ENCODE results near the gene GATAD2B.
A peak's percentile ranks its signal among the peaks of the same experiment; 100 is the strongest.

Gene GATAD2B

GRCh38 chr1:153800516-153800915 lies 122.3 kb downstream of the GATAD2B start:
- TF ChIP-seq, protein P1, sequence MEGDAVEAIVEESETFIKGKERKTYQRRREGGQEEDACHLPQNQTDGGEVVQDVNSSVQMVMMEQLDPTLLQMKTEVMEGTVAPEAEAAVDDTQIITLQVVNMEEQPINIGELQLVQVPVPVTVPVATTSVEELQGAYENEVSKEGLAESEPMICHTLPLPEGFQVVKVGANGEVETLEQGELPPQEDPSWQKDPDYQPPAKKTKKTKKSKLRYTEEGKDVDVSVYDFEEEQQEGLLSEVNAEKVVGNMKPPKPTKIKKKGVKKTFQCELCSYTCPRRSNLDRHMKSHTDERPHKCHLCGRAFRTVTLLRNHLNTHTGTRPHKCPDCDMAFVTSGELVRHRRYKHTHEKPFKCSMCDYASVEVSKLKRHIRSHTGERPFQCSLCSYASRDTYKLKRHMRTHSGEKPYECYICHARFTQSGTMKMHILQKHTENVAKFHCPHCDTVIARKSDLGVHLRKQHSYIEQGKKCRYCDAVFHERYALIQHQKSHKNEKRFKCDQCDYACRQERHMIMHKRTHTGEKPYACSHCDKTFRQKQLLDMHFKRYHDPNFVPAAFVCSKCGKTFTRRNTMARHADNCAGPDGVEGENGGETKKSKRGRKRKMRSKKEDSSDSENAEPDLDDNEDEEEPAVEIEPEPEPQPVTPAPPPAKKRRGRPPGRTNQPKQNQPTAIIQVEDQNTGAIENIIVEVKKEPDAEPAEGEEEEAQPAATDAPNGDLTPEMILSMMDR (IDR thresholded peaks at IDR 0.05; ENCODE audit: control extremely low read depth, extremely low read depth, low read depth, missing control alignments), result no peak
- POLR2A ChIA-PET, result no interaction called here
- DNase-seq (ENCODE audit: extremely low spot score), result no peak
- CTCF ChIA-PET, result interaction anchor here (1.4 to 3.2 kb wide), 3 partner anchors 140 to 186 kb away, joined by 3 to 16 read pairs (median 4); partner anchors contain the start of genes CREB3L4 and RAB13

DNA sequence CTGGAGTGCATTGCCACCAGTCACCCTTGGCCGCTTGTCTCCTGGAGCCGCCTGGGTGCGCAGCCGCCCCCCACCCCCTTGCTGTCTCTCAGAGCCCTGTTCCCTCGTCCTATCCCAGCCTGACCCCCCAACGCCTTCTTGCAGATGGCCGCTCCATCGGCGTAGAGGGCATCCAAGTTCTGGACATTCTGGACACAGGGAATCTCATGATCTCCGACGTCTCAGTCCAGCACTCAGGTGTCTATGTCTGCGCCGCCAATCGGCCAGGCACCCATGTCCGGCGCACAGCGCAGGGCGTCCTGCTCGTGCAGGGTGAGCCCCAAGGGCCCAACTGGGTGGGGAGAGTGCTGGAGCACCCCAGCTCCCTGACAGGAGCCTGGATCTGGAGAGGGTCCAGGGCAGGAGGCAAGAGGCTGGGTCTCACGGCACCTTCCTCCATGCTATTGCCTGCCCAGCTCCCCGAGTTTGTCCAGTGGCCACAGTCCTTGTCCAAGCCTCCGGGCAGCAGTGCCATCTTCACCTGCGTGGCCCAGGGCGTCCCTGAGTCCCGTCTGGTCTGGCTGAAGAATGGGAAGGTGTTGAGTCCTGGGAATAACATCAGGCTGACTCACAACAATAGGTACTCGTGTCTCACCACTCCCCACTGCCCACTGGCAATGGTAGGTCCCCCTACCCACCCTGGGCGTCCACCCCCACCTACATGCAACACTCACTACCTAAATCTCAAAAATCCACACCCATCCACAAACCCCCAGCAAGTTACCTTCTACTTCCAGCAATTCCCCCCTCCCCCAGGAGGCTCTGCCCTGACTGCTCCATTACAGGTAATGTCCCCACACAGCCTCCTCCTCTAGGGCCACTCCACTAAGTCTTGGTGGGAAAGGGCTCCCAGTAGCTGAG lies 123.0 kb downstream of the GATAD2B start:
- DNase-seq (ENCODE audit: extremely low spot score), result no peak
- CTCF ChIA-PET, result interaction anchor here (1.4 to 3.8 kb wide), 4 partner anchors 9 to 186 kb away, joined by 3 to 33 read pairs (median 10); partner anchors contain the start of genes CREB3L4 and RAB13
- POLR2A ChIA-PET, result no interaction called here
- TF ChIP-seq, protein P1 (IDR thresholded peaks at IDR 0.05; ENCODE audit: control extremely low read depth, extremely low read depth, low read depth, missing control alignments), result no peak

- TF ChIP-seq, protein P1 (IDR thresholded peaks at IDR 0.05; ENCODE audit: control extremely low read depth, extremely low read depth, low read depth, missing control alignments), result no peak
- CTCF ChIA-PET, result interaction anchor here (1.4 to 3.8 kb wide), 6 partner anchors 10 to 186 kb away, joined by 3 to 35 read pairs (median 12); partner anchors contain the start of genes CREB3L4, DENND4B and RAB13
Observed at GRCh38 chr1:153799016-153799415, 123.8 kb downstream of the GATAD2B start.

DNA sequence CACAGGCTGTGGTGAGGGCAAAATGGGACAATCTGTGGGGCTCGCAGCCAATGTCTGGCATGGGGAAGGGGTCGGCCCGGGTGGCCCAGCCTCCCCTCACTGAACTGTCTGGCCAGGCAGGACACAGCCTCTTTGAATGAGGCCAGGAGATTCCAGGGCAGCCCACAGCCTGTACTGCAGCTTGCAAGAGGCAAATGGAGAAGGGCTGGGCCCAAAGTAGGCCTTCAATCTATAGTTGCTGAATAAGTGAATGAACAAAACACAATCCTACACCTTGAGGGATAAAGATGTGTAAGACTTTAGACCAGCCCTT lies 124.3 kb downstream of the GATAD2B start:
- ChIA-PET CTCF (interaction anchor here (0.6 to 3.8 kb wide), 21 partner anchors 8 to 475 kb away, joined by 3 to 35 read pairs (median 6); partner anchors contain the start of genes DENND4B, JTB and RAB13), POLR2A (no interaction called here)
- TF ChIP-seq, protein P1 (IDR thresholded peaks at IDR 0.05; ENCODE audit: control extremely low read depth, extremely low read depth, low read depth, missing control alignments), result no peak
- no peak for DNase-seq (ENCODE audit: extremely low spot score)

More at GRCh38 chr1:153799016-153799415, 123.8 kb downstream of the GATAD2B start:
- POLR2A ChIA-PET, result no interaction called here
- DNase-seq (ENCODE audit: extremely low spot score), result no peak

GRCh38 chr1:153796786-153797659 lies 125.7 kb downstream of the GATAD2B start:
- POLR2A ChIA-PET, result interaction anchor here (1.1 kb wide), 1 partner anchor 170 kb away, joined by 3 read pairs; the partner anchor contains the start of gene CREB3L4
- peak; percentile 86 for DNase-seq (ENCODE audit: extremely low spot score)
- TF ChIP-seq, protein P1 (IDR thresholded peaks at IDR 0.05; ENCODE audit: control extremely low read depth, extremely low read depth, low read depth, missing control alignments), result peak; percentile 78
- CTCF ChIA-PET, result interaction anchor here (0.6 to 3.8 kb wide), 39 partner anchors 9 to 417 kb away, joined by 3 to 35 read pairs (median 5); partner anchors contain the start of genes CREB3L4, CRTC2, DENND4B and JTB
